ENCODE measurements around the gene PRKG1.

- TF ChIP-seq POLR2A (IDR thresholded peaks at IDR 0.05; ENCODE audit: low read depth, low read length) (no peak), POLR2AphosphoS5 (IDR thresholded peaks at IDR 0.05; ENCODE audit: low read depth, low read length) (no peak), TAF1 (IDR thresholded peaks at IDR 0.05; ENCODE audit: low read depth, low read length) (no peak), SPI1 (IDR thresholded peaks at IDR 0.05; ENCODE audit: low read depth, low read length) (no peak)
Observed at GRCh38 chr10:51230887-51231585, 156.7 kb downstream of the PRKG1 start.

All from GM12891 (cell line).